Subcutaneous abdominal adipose tissue (tissue), 5 donors: ENCODE measurements around the gene PDK2.
"Not testable (repeated sequence)": the region's sequence is repeated elsewhere in the genome, so short reads cannot be mapped to it uniquely, and the experiment has no call there.

Experiments
- H3K27ac ChIP-seq: one replicate; pipeline ENCODE4 v1.7.0; 2013; ENCODE audit warnings: low read depth, mild to moderate bottlenecking, inconsistent platforms, low read length, moderate library complexity
- H3K27me3 ChIP-seq, 5 donors: one replicate each; pipeline ENCODE4 v1.7.0; 2013; ENCODE audit warnings: low read length in 5 of 5, inconsistent platforms in 1 of 5; ENCODE audit not compliant: control insufficient read depth in 5 of 5, insufficient read depth in 4 of 5
- H3K36me3 ChIP-seq, 5 donors: one replicate each; pipeline ENCODE4 v1.7.0; 2013; ENCODE audit warnings: low read length in 5 of 5; ENCODE audit not compliant: control insufficient read depth in 5 of 5, insufficient read depth in 5 of 5
- H3K4me1 ChIP-seq, 5 donors: one replicate each; pipeline ENCODE4 v1.7.0; 2013; ENCODE audit warnings: low read length in 5 of 5, mild to moderate bottlenecking in 3 of 5, moderate library complexity in 1 of 5; ENCODE audit not compliant: control insufficient read depth in 5 of 5, insufficient read depth in 5 of 5
- H3K4me3 ChIP-seq, 5 donors: one replicate each; pipeline ENCODE4 v1.7.0; 2013; ENCODE audit warnings: low read length in 5 of 5, low read depth in 1 of 5
- H3K9ac ChIP-seq, 5 donors: one replicate each; pipeline ENCODE4 v1.7.0; 2013; ENCODE audit warnings: low read length in 5 of 5, mild to moderate bottlenecking in 4 of 5, moderate library complexity in 3 of 5
- H3K9me3 ChIP-seq, 5 donors: one replicate each; pipeline ENCODE4 v1.7.0; 2013; ENCODE audit warnings: low read length in 5 of 5; ENCODE audit not compliant: control insufficient read depth in 5 of 5
- donor health status: healthy.
- donor health status: healthy.
- donor health status: healthy.
- donor health status: healthy.
- donor health status: healthy.

Gene PDK2

GRCh38 chr17:50057521-50057991 is 37.6 kb upstream of the PDK2 start:
- peaks cover 6 to 74% (median 57%) of the 10 kb centered on the region in 5 donors for H3K4me1 ChIP-seq

GRCh38 chr17:50058296-50058953 is 36.7 kb upstream of the PDK2 start:
- Histone ChIP-seq H3K9me3 (no peaks in the 10 kb centered on the region), H3K27ac (no peak overlapping the region)

More at GRCh38 chr17:50057521-50057991, 37.6 kb upstream of the PDK2 start:
- Histone ChIP-seq H3K9me3 (no peaks in the 10 kb centered on the region), H3K4me3 (peak overlapping the region in 1 of 5 donors; percentile 77), H3K27ac (no peak overlapping the region), H3K9ac (no peak overlapping the region), H3K36me3 (no peaks in the 10 kb centered on the region), H3K27me3 (peaks cover 0 to 24% (median 10%) of the 10 kb centered on the region in 5 donors)

GRCh38 chr17:50059256-50059655 is 35.9 kb upstream of the PDK2 start:
- H3K4me3 ChIP-seq: no peak overlapping the region
- peaks cover 0 to 15% (median 3%) of the 10 kb centered on the region in 5 donors for H3K27me3 ChIP-seq
- H3K27ac ChIP-seq: no peak overlapping the region
- H3K9me3 ChIP-seq: no peaks in the 10 kb centered on the region
- H3K36me3 ChIP-seq: no peaks in the 10 kb centered on the region
- peaks cover 6 to 82% (median 74%) of the 10 kb centered on the region in 5 donors for H3K4me1 ChIP-seq
- peak overlapping the region in 1 of 5 donors; percentile 0 for H3K9ac ChIP-seq

More at GRCh38 chr17:50058296-50058953, 36.7 kb upstream of the PDK2 start:
- Histone ChIP-seq H3K9ac (no peak overlapping the region), H3K4me3 (no peak overlapping the region), H3K4me1 (peaks cover 6 to 78% (median 66%) of the 10 kb centered on the region in 5 donors), H3K36me3 (no peaks in the 10 kb centered on the region), H3K27me3 (peaks cover 0 to 21% (median 4%) of the 10 kb centered on the region in 5 donors)

- H3K4me1 ChIP-seq: peaks cover 8 to 87% (median 80%) of the 10 kb centered on the region in 5 donors
- H3K27me3 ChIP-seq: peaks cover 0 to 15% (median 3%) of the 10 kb centered on the region in 5 donors
- H3K27ac ChIP-seq: no peak overlapping the region
- H3K9me3 ChIP-seq: no peaks in the 10 kb centered on the region
- no peaks in the 10 kb centered on the region for H3K36me3 ChIP-seq
- no peak overlapping the region for H3K4me3 ChIP-seq
- H3K9ac ChIP-seq: peak overlapping the region in 2 of 5 donors; percentile 0 to 20
Observed at GRCh38 chr17:50059759-50060273, 35.3 kb upstream of the PDK2 start.

- H3K4me1 ChIP-seq: peaks cover 5 to 81% (median 73%) of the 10 kb centered on the region in 5 donors
- H3K27me3 ChIP-seq: peaks cover 0 to 6% (median 0%) of the 10 kb centered on the region in 5 donors
- H3K27ac ChIP-seq: peak overlapping the region; percentile 54
- H3K9ac ChIP-seq: peak overlapping the region in 1 of 5 donors; percentile 19
- H3K36me3 ChIP-seq: no peaks in the 10 kb centered on the region
- H3K9me3 ChIP-seq: no peaks in the 10 kb centered on the region
- no peak overlapping the region for H3K4me3 ChIP-seq
Observed at GRCh38 chr17:50060951-50061712, 34.0 kb upstream of the PDK2 start.

- peak overlapping the region; percentile 54 for H3K27ac ChIP-seq
- not testable (repeated sequence) for H3K36me3 ChIP-seq, H3K4me3 ChIP-seq, H3K9me3 ChIP-seq, H3K9ac ChIP-seq, H3K27me3 ChIP-seq
- H3K4me1 ChIP-seq: peaks cover 5 to 76% (median 70%) of the 10 kb centered on the region in 5 donors
Observed at GRCh38 chr17:50061713-50062045, 33.5 kb upstream of the PDK2 start.

GRCh38 chr17:50062293-50063243 is 32.6 kb upstream of the PDK2 start:
- Histone ChIP-seq H3K9me3 (no peaks in the 10 kb centered on the region), H3K9ac (peak overlapping the region in 1 of 5 donors; percentile 41), H3K36me3 (no peaks in the 10 kb centered on the region), H3K4me3 (no peak overlapping the region), H3K27ac (peak overlapping the region; percentile 1), H3K4me1 (peaks cover 5 to 72% (median 65%) of the 10 kb centered on the region in 5 donors), H3K27me3 (no peaks in the 10 kb centered on the region)

- Histone ChIP-seq H3K27ac (peak overlapping the region; percentile 52), H3K4me1 (peaks cover 5 to 72% (median 61%) of the 10 kb centered on the region in 5 donors), H3K9ac (peak overlapping the region in 2 of 5 donors; percentile 7 to 23), H3K9me3 (no peaks in the 10 kb centered on the region), H3K4me3 (no peak overlapping the region), H3K36me3 (peaks cover 0 to 3% (median 3%) of the 10 kb centered on the region in 5 donors), H3K27me3 (no peaks in the 10 kb centered on the region)
Observed at GRCh38 chr17:50063561-50064252, 31.4 kb upstream of the PDK2 start.
